H1 (cell line): ENCODE measurements around the gene CNFN. TPM values are rescaled to one million over a fixed set of nuclear protein-coding genes. Genes with fewer than 3 reads are reported as not detected.

Experiments
- CBX5 ChIP-seq: fragments of 300-800, 300-1000 bp; sonication (generic); IDR thresholded peaks from 2 replicates; pipeline ENCODE4 v1.7.1; 2016; ENCODE audit warnings: antibody characterized with exemption, low read length, low read depth
- CBX8 ChIP-seq: fragments of 300-800, 300-1000 bp; sonication (generic); IDR thresholded peaks from 2 replicates; pipeline ENCODE4 v1.7.1; 2016; ENCODE audit warnings: low read depth, low read length, borderline replicate concordance
- CHD1 ChIP-seq: IDR thresholded peaks from 2 replicates; pipeline ENCODE4 v1.6.1; 2012; ENCODE audit warnings: low read depth, low read length, improper control_type of control experiment
- EGR1 ChIP-seq: IDR thresholded peaks from 2 replicates; pipeline ENCODE4 v1.6.1; 2011; ENCODE audit warnings: low read depth, low read length, borderline replicate concordance
- EP300 ChIP-seq, 2 experiments: IDR thresholded peaks; 1 replicate in 1 of 2; 2 replicates in 1 of 2; pipeline ENCODE4 v1.6.1; 2011 to 2012; ENCODE audit warnings: low read depth in 2 of 2, low read length in 2 of 2, mild to moderate bottlenecking in 2 of 2, borderline replicate concordance in 1 of 2, inconsistent platforms in 1 of 2, moderate library complexity in 1 of 2
- EZH2 ChIP-seq: fragments of 200-600 bp; sonication (generic); IDR thresholded peaks from 2 replicates; pipeline ENCODE4 v1.7.1; 2012; ENCODE audit warnings: low read depth, mild to moderate bottlenecking, moderate library complexity, low read length, inconsistent platforms; ENCODE audit not compliant: severe bottlenecking
- GTF2F1 ChIP-seq: IDR thresholded peaks from 2 replicates; pipeline ENCODE4 v1.6.1; 2012; ENCODE audit warnings: low read depth, low read length, improper control_type of control experiment, borderline replicate concordance
- HDAC2 ChIP-seq, 2 experiments: fragments of 300-600 bp in 1 of 2; sonication (generic) in 1 of 2; IDR thresholded peaks; 2 replicates each; pipeline ENCODE4 v1.6.1; 2011 to 2012; ENCODE audit warnings: low read depth in 2 of 2, low read length in 2 of 2, mild to moderate bottlenecking in 2 of 2, moderate library complexity in 2 of 2, borderline replicate concordance in 1 of 2, inconsistent platforms in 1 of 2
- HDAC6 ChIP-seq: IDR thresholded peaks from one replicate; pipeline ENCODE4 v1.7.1; 2012; ENCODE audit warnings: low read depth, mild to moderate bottlenecking, inconsistent platforms, low read length, moderate library complexity
- JUN ChIP-seq: IDR thresholded peaks from 2 replicates; pipeline ENCODE4 v1.6.1; 2011; ENCODE audit warnings: low read depth, mild to moderate bottlenecking, improper control_type of control experiment, low read length
- KDM5A ChIP-seq: fragments of 200-600 bp; IDR thresholded peaks from 2 replicates; pipeline ENCODE4 v1.7.1; 2012; ENCODE audit warnings: mild to moderate bottlenecking, low read length, inconsistent platforms, mixed read lengths
- MAFK ChIP-seq: IDR thresholded peaks from 2 replicates; pipeline ENCODE4 v1.6.1; 2012; ENCODE audit warnings: low read depth, mild to moderate bottlenecking, improper control_type of control experiment, low read length
- NRF1 ChIP-seq: IDR thresholded peaks from 2 replicates; pipeline ENCODE4 v1.6.1; 2011; ENCODE audit warnings: mild to moderate bottlenecking, low read depth, low read length, improper control_type of control experiment
- POU5F1 ChIP-seq: IDR thresholded peaks from 2 replicates; pipeline ENCODE4 v1.6.1; 2011; ENCODE audit warnings: low read depth, mild to moderate bottlenecking, low read length, moderate library complexity
- SAP30 ChIP-seq: fragments of 300-600 bp; sonication (generic); IDR thresholded peaks from 2 replicates; pipeline ENCODE4 v1.7.1; 2012; ENCODE audit warnings: low read length, moderate library complexity, mild to moderate bottlenecking, inconsistent platforms; ENCODE audit not compliant: insufficient read depth, insufficient replicate concordance
- SIN3A ChIP-seq, 2 experiments: IDR thresholded peaks in 1 of 2; conservative IDR thresholded peaks in 1 of 2; 2 replicates each; pipeline ENCODE4 v1.6.1; 2011 to 2012; ENCODE audit warnings: low read length in 2 of 2, improper control_type of control experiment in 1 of 2, low read depth in 1 of 2, mild to moderate bottlenecking in 1 of 2
- SIX5 ChIP-seq: IDR thresholded peaks from 2 replicates; pipeline ENCODE4 v1.6.1; 2011; ENCODE audit warnings: mild to moderate bottlenecking, low read depth, low read length
- SP2 ChIP-seq: IDR thresholded peaks from 2 replicates; pipeline ENCODE4 v1.6.1; 2012; ENCODE audit warnings: mild to moderate bottlenecking, low read length, inconsistent platforms
- SP4 ChIP-seq: IDR thresholded peaks from 2 replicates; pipeline ENCODE4 v1.6.1; 2012; ENCODE audit warnings: low read length, inconsistent platforms
- SRF ChIP-seq: IDR thresholded peaks from 2 replicates; pipeline ENCODE4 v1.6.1; 2011; ENCODE audit warnings: mild to moderate bottlenecking, low read depth, low read length, moderate library complexity
- TAF1 ChIP-seq: IDR thresholded peaks from 2 replicates; pipeline ENCODE4 v1.6.1; 2011; ENCODE audit warnings: mild to moderate bottlenecking, low read depth, low read length
- TAF7 ChIP-seq: optimal IDR thresholded peaks from 2 replicates; pipeline ENCODE3; 2011; ENCODE audit warnings: low read depth, mild to moderate bottlenecking, inconsistent platforms, low read length, moderate library complexity, borderline replicate concordance
- TCF12 ChIP-seq: IDR thresholded peaks from 2 replicates; pipeline ENCODE4 v1.6.1; 2011; ENCODE audit warnings: low read depth, mild to moderate bottlenecking, low read length
- TEAD4 ChIP-seq: IDR thresholded peaks from 2 replicates; pipeline ENCODE4 v1.6.1; 2012; ENCODE audit warnings: low read depth, low read length, inconsistent platforms, mixed read lengths
- YY1 ChIP-seq: IDR thresholded peaks from 2 replicates; pipeline ENCODE4 v1.6.1; 2011; ENCODE audit warnings: low read depth, mild to moderate bottlenecking, low read length
- polyA plus RNA-seq, 7 experiments: library from polyadenylated mRNA; depleted of rRNA in 3 of 7; stranded (reverse) in 5 of 7; unstranded in 2 of 7; fragments of >200 nt in 5 of 7; fragments of 200-250 nt in 2 of 7; gene quantifications; 1 replicate in 5 of 7; 2 replicates in 1 of 7; 4 replicates in 1 of 7; pipeline versions ENCODE4 v1.2.1 to v1.2.3, GENCODE V29; 2011 to 2013; ENCODE audit warnings: missing spikeins in 2 of 7, mixed read lengths in 2 of 7
- total RNA-seq: library from RNA; stranded (reverse); fragmentation: NEBNext Ultra II Directional; extraction: Animal tissue kit (Norgen Biotek cat#: 25700); gene quantifications from 2 replicates; pipeline ENCODE4 v1.2.1, GENCODE V29; 2021

The CNFN gene
- total and polyA plus RNA-seq, 2 of the 8 experiments (the other 6 are each of a cell fraction or from before 2014, with no cell fraction given), result 8.9 to 31.5 TPM

GRCh38 chr19:42423462-42424344, 33.6 kb upstream of the CNFN start (continued):
- TF ChIP-seq SP4 (no peak; the same call in 1 of the 2 replicates), SIX5 (no peak), CBX5 (no peak), EP300 (IDR thresholded peaks at IDR 0.05; ENCODE audit: borderline replicate concordance in 1 of 2, low read depth in 2 of 2, low read length in 2 of 2) (no peak), POU5F1 (no peak), YY1 (no peak), EZH2 (no peak), SIN3A (conservative IDR thresholded peaks at IDR 0.05 in 1 of 2, IDR thresholded peaks at IDR 0.05 in 1 of 2; ENCODE audit: low read depth in 1 of 2, low read length in 2 of 2) (no peak), TAF1 (peak; percentile 73; the same call in 1 of the 2 replicates), TAF7 (peak; percentile 57), CBX8 (no peak), GTF2F1 (no peak), CHD1 (no peak), SP2 (no peak), EGR1 (no peak), TEAD4 (no peak), JUN (no peak), TCF12 (no peak), NRF1 (peak; percentile 48), SAP30 (no peak), KDM5A (no peak), SRF (no peak), HDAC6 (no peak), MAFK (no peak), HDAC2 (IDR thresholded peaks at IDR 0.05; ENCODE audit: borderline replicate concordance in 1 of 2, low read depth in 2 of 2, low read length in 2 of 2) (peak in 1 of 2 experiments; percentile 98; a peak in 1 of 4 replicates)
